Retinal pigment epithelial cell (primary cell): ENCODE measurements around the gene FGF3.

Experiments
- DNase-seq: peaks from one replicate; pipeline ENCODE4 v3.0.0-alpha.2; 2010; ENCODE audit warnings: low read depth
- H3K4me3 ChIP-seq: 2 replicates; pipeline ENCODE4 v1.5.1; 2011; ENCODE audit warnings: mild to moderate bottlenecking, low read length, control low read depth, moderate library complexity
- CTCF ChIP-seq: conservative IDR thresholded peaks from 2 replicates; pipeline ENCODE4 v1.5.1; 2011; ENCODE audit warnings: low read depth, low read length, control low read depth, inconsistent platforms

The FGF3 gene

GRCh38 chr11:69797737-69798528 is 21.3 kb downstream of the FGF3 start:
- no peak for TF ChIP-seq CTCF
- no peak for DNase-seq
- H3K4me3 ChIP-seq, result no peak overlapping the region

- peak; percentile 25 for TF ChIP-seq CTCF
- no peak for DNase-seq
Observed at GRCh38 chr11:69797156-69797555, 22.1 kb downstream of the FGF3 start.

GRCh38 chr11:69796063-69796462 is 23.2 kb downstream of the FGF3 start:
- no peak overlapping the region for H3K4me3 ChIP-seq
- no peak for DNase-seq
- no peak for TF ChIP-seq CTCF

More at GRCh38 chr11:69797156-69797555, 22.1 kb downstream of the FGF3 start:
- no peak overlapping the region for H3K4me3 ChIP-seq

GRCh38 chr11:69791276-69792180 is 27.7 kb downstream of the FGF3 start:
- H3K4me3 ChIP-seq, result no peak overlapping the region
- DNase-seq, result peak; percentile 20
- no peak for TF ChIP-seq CTCF

- no peak for TF ChIP-seq CTCF
- H3K4me3 ChIP-seq, result no peak overlapping the region
- DNase-seq, result no peak
Observed at GRCh38 chr11:69788956-69789355, 30.3 kb downstream of the FGF3 start.

GRCh38 chr11:69787906-69788305 is 31.3 kb downstream of the FGF3 start:
- H3K4me3 ChIP-seq, result no peak overlapping the region
- DNase-seq, result no peak
- TF ChIP-seq CTCF, result no peak
